Activated CD8-positive, alpha-beta T cell treated with anti-CD3 and anti-CD28 coated beads, Interleukin-2, amount 10 ng/mL, durations not matched to agents 7 days and 5 days (primary cell): ENCODE measurements around the gene LTA. TPM values are rescaled to one million over a fixed set of nuclear protein-coding genes. Genes with fewer than 3 reads are reported as not detected.

ENCODE experiments used
- ATAC-seq: fragments of 150-1000 bp; cut with Tn5 transposase; one replicate; pipeline ENCODE4 v1.10.0; 2021; ENCODE audit warnings: moderate library complexity
- CTCF ChIA-PET: fragments of 350-600 bp; sonication (Branson Sonifier 250); formaldehyde crosslinking; loops from one replicate; lab custom pipeline; 2021; ENCODE audit warnings: antibody characterized with exemption; lab: Charles Lee
- POLR2A ChIA-PET: fragments of 350-600 bp; sonication (Branson Sonifier 250); formaldehyde crosslinking; loops from one replicate; lab custom pipeline; 2021; ENCODE audit warnings: antibody characterized with exemption; lab: Charles Lee
- DNase-seq: peaks from one replicate; pipeline ENCODE4 v3.0.0-alpha.2; 2020
- H3K27ac Mint-ChIP-seq: one replicate; pipeline ENCODE4 v1.8.0; 2021; ENCODE audit warnings: mild to moderate bottlenecking, mixed read lengths
- H3K27me3 Mint-ChIP-seq: one replicate; pipeline ENCODE4 v1.8.0; 2021; ENCODE audit warnings: low read depth, mixed read lengths
- H3K36me3 Mint-ChIP-seq: one replicate; pipeline ENCODE4 v1.8.0; 2021; ENCODE audit warnings: low read depth, mixed read lengths
- H3K4me1 Mint-ChIP-seq: one replicate; pipeline ENCODE4 v1.8.0; 2021; ENCODE audit warnings: low read depth, mixed read lengths
- H3K4me3 Mint-ChIP-seq: one replicate; pipeline ENCODE4 v1.8.0; 2021; ENCODE audit warnings: mild to moderate bottlenecking, mixed read lengths
- H3K9me3 Mint-ChIP-seq: one replicate; pipeline ENCODE4 v1.8.0; 2022; ENCODE audit warnings: mixed read lengths; ENCODE audit not compliant: insufficient read depth
- total RNA-seq, 2 experiments: library from RNA; stranded (reverse); gene quantifications; one replicate each; pipeline ENCODE4 v1.2.3, GENCODE V29; 2021

Gene LTA, protein sequence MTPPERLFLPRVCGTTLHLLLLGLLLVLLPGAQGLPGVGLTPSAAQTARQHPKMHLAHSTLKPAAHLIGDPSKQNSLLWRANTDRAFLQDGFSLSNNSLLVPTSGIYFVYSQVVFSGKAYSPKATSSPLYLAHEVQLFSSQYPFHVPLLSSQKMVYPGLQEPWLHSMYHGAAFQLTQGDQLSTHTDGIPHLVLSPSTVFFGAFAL
- 10 to 100 TPM; 19.4 to 24.6 TPM for total RNA-seq

DNA sequence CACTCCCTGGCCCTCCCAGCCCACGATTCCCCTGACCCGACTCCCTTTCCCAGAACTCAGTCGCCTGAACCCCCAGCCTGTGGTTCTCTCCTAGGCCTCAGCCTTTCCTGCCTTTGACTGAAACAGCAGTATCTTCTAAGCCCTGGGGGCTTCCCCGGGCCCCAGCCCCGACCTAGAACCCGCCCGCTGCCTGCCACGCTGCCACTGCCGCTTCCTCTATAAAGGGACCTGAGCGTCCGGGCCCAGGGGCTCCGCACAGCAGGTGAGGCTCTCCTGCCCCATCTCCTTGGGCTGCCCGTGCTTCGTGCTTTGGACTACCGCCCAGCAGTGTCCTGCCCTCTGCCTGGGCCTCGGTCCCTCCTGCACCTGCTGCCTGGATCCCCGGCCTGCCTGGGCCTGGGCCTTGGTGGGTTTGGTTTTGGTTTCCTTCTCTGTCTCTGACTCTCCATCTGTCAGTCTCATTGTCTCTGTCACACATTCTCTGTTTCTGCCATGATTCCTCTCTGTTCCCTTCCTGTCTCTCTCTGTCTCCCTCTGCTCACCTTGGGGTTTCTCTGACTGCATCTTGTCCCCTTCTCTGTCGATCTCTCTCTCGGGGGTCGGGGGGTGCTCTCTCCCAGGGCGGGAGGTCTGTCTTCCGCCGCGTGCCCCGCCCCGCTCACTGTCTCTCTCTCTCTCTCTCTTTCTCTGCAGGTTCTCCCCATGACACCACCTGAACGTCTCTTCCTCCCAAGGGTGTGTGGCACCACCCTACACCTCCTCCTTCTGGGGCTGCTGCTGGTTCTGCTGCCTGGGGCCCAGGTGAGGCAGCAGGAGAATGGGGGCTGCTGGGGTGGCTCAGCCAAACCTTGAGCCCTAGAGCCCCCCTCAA, at the start of gene LTA:
LTA (plus strand) TSS at position 249 of the 871 bp plus-strand sequence; CDS start at position 703, 454 bp downstream.
- Mint-ChIP-seq H3K9me3 (no peaks in the 10 kb centered on the region), H3K4me3 (peak within 1 kb of the TSS; percentile 93), H3K36me3 (peaks cover 23% of the 10 kb centered on the region), H3K27me3 (peaks cover 5% of the 10 kb centered on the region), H3K4me1 (peaks cover 95% of the 10 kb centered on the region), H3K27ac (peak within 1 kb of the TSS; percentile 96)
- ATAC-seq, result peak; percentile 43
- ChIA-PET CTCF (interaction anchor here (1.6 to 24.1 kb wide), 7 partner anchors 6 to 26 kb away, joined by 6 to 928 read pairs (median 73); partner anchors contain the start of genes ATP6V1G2, DDX39B, LST1 and LTB), POLR2A (interaction anchor here (1.4 to 14.3 kb wide), 6 partner anchors 9 to 23 kb away, joined by 5 to 388 read pairs (median 34); partner anchors contain the start of genes LTB and NCR3)
- DNase-seq, result peak; percentile 82

GRCh38 chr6:31525553-31525931, 46.5 kb upstream of the LTA start:
- Mint-ChIP-seq H3K4me1 (no peaks in the 10 kb centered on the region), H3K27me3 (peaks cover 16% of the 10 kb centered on the region), H3K27ac (no peak overlapping the region), H3K36me3 (peaks cover 11% of the 10 kb centered on the region), H3K4me3 (no peak overlapping the region), H3K9me3 (no peaks in the 10 kb centered on the region)
- ATAC-seq (no peak), DNase-seq (no peak)
- ChIA-PET CTCF (no interaction called here), POLR2A (interaction anchor here (0.6 kb wide), 1 partner anchor 15 kb away, joined by 4 read pairs; no protein-coding TSS in a partner anchor)

- DNase-seq, result no peak
- POLR2A ChIA-PET, result interaction anchor here (0.6 kb wide), 1 partner anchor 15 kb away, joined by 4 read pairs; no protein-coding TSS in a partner anchor
- no peak overlapping the region for H3K27ac Mint-ChIP-seq
Observed at GRCh38 chr6:31525932-31526591, 46.0 kb upstream of the LTA start.

GRCh38 chr6:31528307-31528777, 43.7 kb upstream of the LTA start:
- Mint-ChIP-seq H3K27ac (no peak overlapping the region), H3K4me1 (peaks cover 13% of the 10 kb centered on the region), H3K36me3 (peaks cover 35% of the 10 kb centered on the region), H3K4me3 (no peak overlapping the region), H3K27me3 (no peaks in the 10 kb centered on the region), H3K9me3 (no peaks in the 10 kb centered on the region)
- DNase-seq (no peak), ATAC-seq (peak; percentile 21)
- ChIA-PET POLR2A (interaction anchor here (0.7 to 1.8 kb wide), 4 partner anchors 10 to 34 kb away, joined by 3 to 7 read pairs (median 4); partner anchors contain the start of gene DDX39B), CTCF (interaction anchor here (0.9 to 2.5 kb wide), 3 partner anchors 31 to 70 kb away, joined by 3 to 6 read pairs (median 3); no protein-coding TSS in a partner anchor)

More at GRCh38 chr6:31525932-31526591, 46.0 kb upstream of the LTA start:
- H3K4me3 Mint-ChIP-seq, result no peak overlapping the region
- peak; percentile 12 for ATAC-seq
- peaks cover 13% of the 10 kb centered on the region for H3K27me3 Mint-ChIP-seq
- no peaks in the 10 kb centered on the region for H3K9me3 Mint-ChIP-seq
- CTCF ChIA-PET, result no interaction called here
- peaks cover 16% of the 10 kb centered on the region for H3K36me3 Mint-ChIP-seq
- H3K4me1 Mint-ChIP-seq, result peaks cover 2% of the 10 kb centered on the region

- Mint-ChIP-seq H3K27me3 (no peaks in the 10 kb centered on the region), H3K36me3 (peaks cover 41% of the 10 kb centered on the region), H3K27ac (no peak within 1 kb of the TSS), H3K4me3 (no peak within 1 kb of the TSS), H3K4me1 (peaks cover 14% of the 10 kb centered on the region), H3K9me3 (no peaks in the 10 kb centered on the region)
- POLR2A ChIA-PET, result interaction anchor here (0.7 to 1.8 kb wide), 3 partner anchors 12 to 34 kb away, joined by 3 to 7 read pairs (median 6); partner anchors contain the start of gene DDX39B
- ATAC-seq (peak; percentile 28), DNase-seq (no peak)
- CTCF ChIA-PET, result interaction anchor here (0.9 to 2.5 kb wide), 3 partner anchors 32 to 70 kb away, joined by 3 to 6 read pairs (median 3); no protein-coding TSS in a partner anchor
Observed at GRCh38 chr6:31528821-31529328, 43.2 kb upstream of the LTA start, which contains the start of gene MCCD1. Gene MCCD1 (plus strand): TSS chr6:31528962. CDS start chr6:31529015, 53 bp downstream.

DNA sequence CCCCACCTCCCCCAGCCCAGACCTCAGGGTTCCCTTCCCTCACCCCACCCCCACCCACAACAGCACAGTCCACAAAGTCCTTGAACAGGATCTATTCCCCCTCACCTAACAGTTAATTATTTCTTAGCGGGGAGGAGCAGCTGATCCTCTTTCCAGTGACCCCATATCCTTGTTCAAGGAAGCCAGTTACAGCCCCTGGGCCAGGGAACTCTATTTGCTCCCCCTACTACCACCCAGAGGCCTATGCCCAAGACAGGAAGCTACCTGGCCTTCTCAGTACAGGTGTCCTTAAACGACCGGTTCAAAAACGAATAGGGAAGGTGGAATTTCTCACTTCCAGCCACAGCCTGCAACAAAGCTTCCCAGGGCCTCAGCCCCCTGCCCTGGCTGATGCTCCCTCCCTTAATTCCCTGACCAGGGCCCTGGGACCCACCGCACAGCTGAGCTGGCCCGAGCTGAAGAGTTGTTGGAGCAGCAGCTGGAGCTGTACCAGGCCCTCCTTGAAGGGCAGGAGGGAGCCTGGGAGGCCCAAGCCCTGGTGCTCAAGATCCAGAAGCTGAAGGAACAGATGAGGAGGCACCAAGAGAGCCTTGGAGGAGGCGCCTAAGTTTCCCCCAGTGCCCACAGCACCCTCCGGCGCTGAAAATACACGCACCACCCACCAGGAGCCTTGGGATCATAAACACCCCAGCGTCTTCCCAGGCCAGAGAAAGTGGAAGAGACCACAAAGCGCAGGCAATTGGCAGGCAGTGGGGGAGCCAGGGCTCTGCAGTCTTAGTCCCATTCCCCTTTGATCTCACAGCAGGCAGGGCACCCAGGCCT, 42.5 kb upstream of the LTA start:
- H3K36me3 Mint-ChIP-seq, result peaks cover 47% of the 10 kb centered on the region
- ATAC-seq, result no peak
- POLR2A ChIA-PET, result interaction anchor here (1.0 to 1.8 kb wide), 3 partner anchors 12 to 35 kb away, joined by 5 to 7 read pairs (median 6); partner anchors contain the start of gene DDX39B
- peaks cover 18% of the 10 kb centered on the region for H3K4me1 Mint-ChIP-seq
- no peaks in the 10 kb centered on the region for H3K27me3 Mint-ChIP-seq
- no peak for DNase-seq
- CTCF ChIA-PET, result interaction anchor here (2.5 kb wide), 1 partner anchor 33 kb away, joined by 6 read pairs; no protein-coding TSS in a partner anchor
- no peak overlapping the region for H3K4me3 Mint-ChIP-seq
- H3K27ac Mint-ChIP-seq, result no peak overlapping the region
- no peaks in the 10 kb centered on the region for H3K9me3 Mint-ChIP-seq

DNA sequence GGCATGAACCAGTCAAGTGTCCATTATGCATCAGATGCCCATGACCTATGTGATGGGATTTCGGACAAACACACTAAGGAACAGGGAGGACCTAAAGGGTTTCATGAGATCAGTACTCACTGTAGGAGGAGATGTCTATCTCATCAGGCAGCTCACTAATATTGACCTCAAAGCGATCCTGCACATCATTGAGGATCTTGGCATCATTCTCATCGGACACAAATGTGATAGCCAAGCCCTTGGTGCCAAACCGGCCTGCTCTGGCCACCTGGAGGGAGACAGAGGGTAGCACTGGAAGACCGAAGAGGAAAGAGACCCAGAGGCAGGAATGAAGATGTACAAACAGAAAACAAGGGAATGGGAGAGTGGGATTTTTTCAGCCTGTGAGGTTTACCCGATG, 41.4 kb upstream of the LTA start:
- H3K27me3 Mint-ChIP-seq, result no peaks in the 10 kb centered on the region
- H3K4me1 Mint-ChIP-seq, result peaks cover 28% of the 10 kb centered on the region
- H3K4me3 Mint-ChIP-seq, result no peak overlapping the region
- H3K9me3 Mint-ChIP-seq, result no peaks in the 10 kb centered on the region
- peaks cover 58% of the 10 kb centered on the region for H3K36me3 Mint-ChIP-seq
- no peak for ATAC-seq
- ChIA-PET POLR2A (interaction anchor here (1.5 to 1.7 kb wide), 2 partner anchors 10 to 36 kb away, joined by 5 to 7 read pairs; no protein-coding TSS in a partner anchor), CTCF (no interaction called here)
- no peak for DNase-seq
- H3K27ac Mint-ChIP-seq, result no peak overlapping the region

- Mint-ChIP-seq H3K4me3 (no peak overlapping the region), H3K36me3 (peaks cover 63% of the 10 kb centered on the region), H3K4me1 (peaks cover 33% of the 10 kb centered on the region), H3K27ac (no peak overlapping the region), H3K9me3 (no peaks in the 10 kb centered on the region), H3K27me3 (no peaks in the 10 kb centered on the region)
- DNase-seq, result no peak
- CTCF ChIA-PET, result interaction anchor here (0.9 to 1.2 kb wide), 3 partner anchors 36 to 67 kb away, joined by 3 to 6 read pairs (median 4); no protein-coding TSS in a partner anchor
- no peak for ATAC-seq
- POLR2A ChIA-PET, result interaction anchor here (1.5 to 1.7 kb wide), 2 partner anchors 10 to 36 kb away, joined by 5 to 7 read pairs; no protein-coding TSS in a partner anchor
Observed at GRCh38 chr6:31531162-31531561, 40.9 kb upstream of the LTA start.

DNA sequence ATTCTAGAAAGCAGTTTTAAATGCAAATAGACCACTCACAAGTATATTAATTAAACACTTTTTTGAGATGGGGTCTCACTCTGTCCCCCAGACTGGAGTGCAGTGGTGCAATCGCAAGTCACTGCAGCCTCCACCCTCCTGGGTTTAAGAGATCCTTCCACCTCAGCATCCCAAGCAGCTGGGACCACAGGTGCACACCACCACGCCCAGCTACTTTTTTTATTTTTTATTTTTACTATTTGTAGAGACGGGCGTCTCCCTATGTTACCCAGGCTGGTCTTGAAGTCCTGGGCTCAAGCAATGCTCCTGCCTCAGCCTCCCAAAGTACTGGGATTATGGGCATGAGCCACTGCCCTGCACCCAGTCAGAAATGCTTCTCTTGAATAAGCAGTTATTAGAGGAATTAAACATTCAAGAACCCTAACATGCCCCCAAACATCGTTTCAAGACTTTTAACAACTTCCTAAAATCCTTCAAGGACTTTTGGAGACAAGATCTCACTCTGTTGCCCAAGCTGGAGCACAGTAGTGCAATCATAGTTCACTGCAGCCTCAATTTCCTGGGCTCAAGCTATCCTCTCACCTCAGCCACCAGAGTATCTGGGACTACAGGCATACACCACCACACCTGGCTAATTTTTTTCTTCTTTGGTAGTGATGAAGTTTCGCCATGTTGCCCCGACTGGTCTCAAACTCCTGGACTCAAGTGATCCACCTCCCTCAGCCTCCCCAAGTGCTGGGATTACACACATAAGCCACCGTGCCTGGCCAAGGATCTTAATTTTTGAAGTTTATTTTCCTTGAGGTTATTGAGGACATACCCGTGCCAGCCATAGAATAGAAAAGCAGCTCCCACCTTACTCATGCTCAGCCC, 40.1 kb upstream of the LTA start:
- peaks cover 70% of the 10 kb centered on the region for H3K36me3 Mint-ChIP-seq
- no peak for ATAC-seq
- DNase-seq, result no peak
- no peaks in the 10 kb centered on the region for H3K9me3 Mint-ChIP-seq
- no peaks in the 10 kb centered on the region for H3K27me3 Mint-ChIP-seq
- no peak overlapping the region for H3K4me3 Mint-ChIP-seq
- CTCF ChIA-PET, result interaction anchor here (0.9 to 1.2 kb wide), 4 partner anchors 37 to 66 kb away, joined by 3 to 6 read pairs (median 4); no protein-coding TSS in a partner anchor
- H3K27ac Mint-ChIP-seq, result peak overlapping the region; percentile 61
- H3K4me1 Mint-ChIP-seq, result peaks cover 40% of the 10 kb centered on the region
- POLR2A ChIA-PET, result interaction anchor here (0.6 to 1.7 kb wide), 2 partner anchors 9 to 34 kb away, joined by 3 to 7 read pairs; partner anchors contain the start of gene MICB
